ENCODE data around the gene EML4.
A peak's percentile ranks its signal among the peaks of the same experiment; 100 is the strongest.
"Not testable (repeated sequence)": the region's sequence is repeated elsewhere in the genome, so short reads cannot be mapped to it uniquely, and the experiment has no call there.

The EML4 gene

GRCh38 chr2:42169100-42169873, at the start of gene EML4:
TSS of gene EML4 (plus strand) at chr2:42169353. CDS start at chr2:42169612, 259 bp downstream.
- peak; percentile 94 for DNase-seq

GRCh38 chr2:42123426-42123825, 45.7 kb upstream of the EML4 start:
- DNase-seq = no peak

DNA sequence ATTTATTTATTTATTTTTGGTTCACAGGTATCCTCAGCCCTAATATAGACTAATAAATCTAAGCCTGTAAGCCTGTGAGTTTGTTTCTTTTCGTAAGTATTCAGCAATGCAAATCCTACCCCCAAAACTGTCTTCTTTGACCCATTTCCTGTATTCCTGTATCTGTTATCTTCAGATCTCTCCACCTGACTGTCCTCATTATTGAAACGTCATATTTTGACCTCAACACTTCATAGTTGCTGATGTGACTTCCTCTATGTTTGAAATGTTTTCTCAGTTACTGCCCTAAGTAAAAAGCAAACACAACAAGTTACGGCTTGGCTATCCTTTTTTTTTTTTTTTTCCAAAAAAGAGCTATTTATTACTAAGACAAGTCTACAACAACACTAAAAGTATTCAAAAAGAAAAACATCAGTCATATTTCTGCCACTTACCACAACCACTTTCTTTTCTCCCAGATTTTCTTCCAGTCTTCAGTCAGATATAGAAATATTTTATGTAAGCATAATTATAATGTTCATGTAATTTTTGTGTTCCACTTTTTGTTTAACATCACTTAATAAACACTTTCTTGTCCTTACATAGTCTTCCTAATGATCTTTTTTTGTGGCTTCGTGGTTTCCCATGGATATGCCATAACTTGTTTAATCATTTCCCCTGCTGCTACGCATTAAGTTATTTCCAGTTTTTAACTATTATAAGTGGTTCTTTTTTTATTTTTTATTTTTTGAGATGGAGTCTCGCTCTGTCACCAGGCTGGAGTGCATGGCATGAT, 45.0 kb upstream of the EML4 start:
- DNase-seq = no peak

DNA sequence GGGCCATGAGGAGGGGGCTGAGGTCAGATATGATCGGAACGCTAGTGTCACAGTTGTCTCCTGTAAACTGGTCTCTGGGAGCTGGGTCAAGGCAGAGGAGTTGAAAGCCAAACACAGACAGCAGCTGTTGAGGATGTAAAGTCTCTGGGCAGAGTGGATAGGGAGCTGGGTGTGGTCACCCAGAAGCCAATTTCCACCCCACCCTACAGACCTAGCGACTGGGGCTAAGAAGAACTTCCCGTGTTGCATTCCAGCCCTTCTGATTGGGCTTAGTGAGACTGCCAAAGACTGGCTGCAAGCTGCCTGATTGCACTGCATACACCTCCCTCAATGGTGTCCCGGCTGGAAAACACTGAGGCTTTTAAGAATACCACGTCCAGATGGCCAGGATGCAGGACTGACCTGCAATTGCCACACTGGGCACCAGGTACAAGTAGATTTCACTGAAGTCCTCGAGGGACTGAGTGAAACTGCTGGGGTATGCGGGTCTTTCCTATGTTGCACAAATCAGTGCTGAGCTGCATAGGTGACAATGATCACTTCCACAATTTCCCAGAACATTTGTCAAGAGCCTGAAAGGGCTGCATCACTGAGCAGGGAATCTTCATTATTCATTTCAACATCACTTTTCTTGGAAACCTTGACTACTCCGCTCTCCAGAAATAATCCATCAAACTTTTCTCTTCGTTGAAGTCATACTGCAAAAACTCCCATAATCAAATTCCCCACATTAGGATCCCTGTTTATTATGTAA, 43.1 kb upstream of the EML4 start:
- no peak for DNase-seq

DNA sequence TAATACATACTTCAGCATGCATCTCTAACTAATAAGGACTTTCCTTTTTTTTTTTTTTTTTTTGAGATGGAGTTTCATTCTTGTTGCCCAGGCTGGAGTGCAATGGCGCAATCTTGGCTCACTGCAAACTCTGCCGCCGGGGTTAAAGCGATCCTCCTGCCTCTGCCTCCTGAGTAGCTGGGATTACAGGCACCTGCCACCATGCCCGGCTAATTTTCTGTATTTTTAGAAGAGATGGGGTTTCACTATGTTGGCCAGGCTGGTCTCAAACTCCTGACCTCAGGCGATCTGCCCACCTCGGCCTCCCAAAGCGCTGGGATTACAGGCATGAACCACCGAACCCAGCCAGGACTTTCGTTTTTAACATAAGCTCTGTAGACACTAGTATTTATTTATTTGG, 42.3 kb upstream of the EML4 start:
- not testable (repeated sequence) for DNase-seq

GRCh38 chr2:42127425-42128424, 41.4 kb upstream of the EML4 start:
- DNase-seq = no peak

GRCh38 chr2:42128721-42129486, 40.2 kb upstream of the EML4 start:
- DNase-seq = no peak

GRCh38 chr2:42129487-42129852, 39.7 kb upstream of the EML4 start:
- DNase-seq = no peak

- DNase-seq = no peak
Observed at GRCh38 chr2:42129947-42130346, 39.2 kb upstream of the EML4 start.

GRCh38 chr2:42130858-42131257, 38.3 kb upstream of the EML4 start:
- DNase-seq = not testable (repeated sequence)

DNA sequence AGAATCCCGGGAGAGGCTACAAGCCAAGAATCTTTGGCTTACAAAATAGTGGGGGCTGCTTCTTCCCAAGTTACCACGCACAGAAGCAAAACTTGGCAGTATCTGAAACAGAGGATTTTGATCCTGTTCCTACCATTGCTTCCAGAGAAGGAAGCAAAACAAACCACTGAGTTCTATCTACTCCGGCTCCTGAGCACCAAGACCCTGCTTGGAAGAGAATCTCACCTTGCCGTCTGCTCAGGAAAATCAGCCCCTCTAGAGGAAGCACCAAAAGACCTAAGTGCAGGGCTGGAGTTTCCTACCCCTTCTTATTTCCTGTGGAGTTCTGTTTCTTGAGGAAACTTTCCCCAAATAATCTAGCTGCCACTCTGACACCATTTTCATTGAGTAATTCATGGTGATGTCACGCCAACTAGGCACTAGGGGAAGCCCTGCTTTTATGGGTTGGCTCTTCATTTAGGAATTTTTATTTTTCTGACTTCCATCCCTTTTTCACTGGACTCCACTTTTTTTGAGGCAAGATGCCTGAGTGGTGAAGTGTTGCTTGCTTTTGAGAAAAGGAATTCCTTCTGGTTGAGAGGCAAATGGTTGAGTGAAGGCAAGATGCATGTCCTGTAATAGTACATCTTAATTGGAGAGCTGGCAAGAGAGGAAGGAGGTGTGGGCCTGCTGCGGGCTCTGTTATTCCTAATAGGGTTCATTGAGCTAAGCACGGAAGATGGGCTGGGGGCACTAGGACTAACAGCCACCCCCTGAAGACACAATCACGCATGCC, 36.8 kb upstream of the EML4 start:
- no peak for DNase-seq

- peak; percentile 91 for DNase-seq
Observed at GRCh38 chr2:42132966-42133641, 36.0 kb upstream of the EML4 start.

DNA sequence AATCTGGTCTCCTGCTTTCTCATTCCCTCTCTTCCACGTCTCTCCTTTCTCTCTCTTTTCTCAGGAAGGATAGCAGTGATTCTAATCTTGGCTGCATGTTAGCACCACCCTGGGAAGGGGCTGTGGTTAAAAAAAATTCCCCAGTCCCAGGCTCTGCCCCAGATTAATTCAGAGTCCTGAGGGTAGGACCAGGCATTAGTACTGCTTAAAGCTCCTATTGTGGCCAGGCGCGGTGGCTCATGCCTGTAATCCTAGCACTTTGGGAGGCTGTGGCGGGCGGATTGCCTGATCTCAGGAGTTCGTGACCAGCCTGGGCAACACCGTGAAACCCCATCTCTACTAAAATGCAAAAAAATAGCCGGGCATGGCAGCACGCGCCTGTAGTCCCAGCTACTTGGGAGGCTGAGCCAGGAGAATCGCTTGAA, 35.4 kb upstream of the EML4 start:
- peak; percentile 30 for DNase-seq

DNA sequence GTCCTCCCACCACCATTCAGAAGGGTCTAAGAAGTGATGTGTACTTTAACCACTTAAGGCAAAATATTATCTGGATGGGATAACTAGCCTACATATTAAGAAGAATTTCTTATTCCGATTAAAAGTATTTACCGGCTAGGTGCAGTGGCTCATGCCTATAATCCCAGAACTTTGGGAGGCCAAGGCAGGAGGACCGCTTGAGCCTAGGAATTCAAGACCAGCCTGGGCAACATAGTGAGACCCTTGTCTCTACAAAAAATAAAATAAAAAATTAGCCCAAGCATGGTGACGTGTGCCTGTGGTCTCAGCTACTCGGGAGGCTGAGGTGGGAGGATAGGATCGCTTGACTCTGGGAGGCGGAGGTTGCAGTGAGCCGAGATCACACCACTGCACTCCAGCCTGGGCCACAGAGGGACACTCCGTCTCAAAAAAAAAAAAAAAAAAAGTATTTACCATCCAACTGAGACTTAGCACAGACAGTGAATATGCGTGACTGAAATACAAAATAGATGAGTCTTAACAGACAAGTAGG, 34.7 kb upstream of the EML4 start:
- not testable (repeated sequence) for DNase-seq

DNA sequence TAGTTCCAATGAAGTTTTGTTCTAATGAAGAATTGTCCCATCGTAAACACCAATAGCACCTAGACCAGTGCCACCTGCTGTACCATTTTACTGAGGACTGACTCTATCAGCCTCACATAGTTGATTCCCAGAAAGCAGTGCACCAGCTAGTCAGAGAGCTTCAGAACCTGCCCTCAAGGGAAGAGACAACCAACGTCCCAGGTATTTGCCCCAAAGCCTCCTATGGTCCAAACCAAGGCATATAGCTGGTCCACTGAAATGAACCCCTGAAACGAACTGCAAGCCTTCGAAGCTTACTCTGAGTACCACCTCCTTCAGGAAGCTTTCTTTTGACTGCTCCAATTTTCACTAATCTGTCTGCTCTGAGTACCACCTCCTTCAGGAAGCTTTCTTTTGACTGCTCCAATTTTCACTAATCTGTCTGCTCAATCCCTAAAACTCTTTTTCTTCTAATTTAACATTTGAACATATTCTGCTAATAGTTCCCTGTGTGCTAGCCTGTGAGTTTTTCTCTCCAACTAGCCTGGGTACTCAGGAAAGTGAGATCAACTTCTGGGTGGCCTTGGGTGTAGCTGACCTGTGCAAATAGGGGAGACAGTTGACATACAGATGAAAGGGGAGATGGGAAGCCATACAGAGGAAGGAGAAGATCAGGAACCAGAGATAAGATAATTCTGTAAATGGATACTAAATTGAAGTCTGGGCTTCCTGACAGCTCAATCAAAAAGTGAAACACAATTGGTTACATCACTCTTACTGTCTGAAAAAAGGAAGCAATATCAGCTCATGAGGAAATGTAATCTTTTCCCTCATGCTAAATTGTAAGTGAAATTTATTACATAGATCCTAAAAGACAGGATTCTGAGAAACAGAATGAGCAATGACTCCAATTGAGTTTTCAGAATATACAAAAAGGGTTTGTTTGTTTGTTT, 33.5 kb upstream of the EML4 start:
- no peak for DNase-seq

- DNase-seq = no peak
Observed at GRCh38 chr2:42136782-42137124, 32.4 kb upstream of the EML4 start.

DNA sequence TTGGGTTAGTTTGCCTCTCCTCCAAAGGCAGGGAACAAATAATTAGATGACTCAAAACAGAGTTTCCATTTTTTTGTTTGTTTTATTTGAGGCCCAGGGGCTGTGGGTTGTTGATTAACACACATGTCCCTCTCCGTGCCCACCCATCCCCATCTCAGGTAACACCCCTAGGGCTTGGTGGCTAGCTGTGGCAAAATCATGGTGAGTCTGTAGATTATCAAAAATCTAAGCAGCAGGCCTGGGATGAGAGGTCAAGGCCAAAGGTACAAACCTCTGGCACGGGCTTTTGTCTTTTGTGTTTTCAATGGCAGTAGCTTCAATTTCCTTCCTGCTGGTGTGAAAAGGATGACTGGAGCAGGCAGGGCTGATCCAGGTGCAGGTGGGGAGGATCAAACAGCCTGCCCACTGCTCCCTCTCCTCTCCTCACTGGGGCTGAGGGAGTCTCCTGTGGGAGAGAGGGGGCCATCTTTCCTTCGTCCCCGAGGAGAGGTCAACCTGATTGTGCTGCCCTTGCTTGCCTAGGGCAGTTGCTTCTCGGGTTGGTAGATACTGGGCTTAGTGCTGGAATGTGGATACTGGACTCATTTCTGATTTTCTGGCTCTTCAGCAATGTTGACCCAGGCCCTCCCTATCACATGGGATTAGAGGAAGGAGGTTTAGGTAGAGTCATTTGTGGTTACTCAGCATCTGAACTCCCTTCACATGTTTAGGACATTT, 31.9 kb upstream of the EML4 start:
- no peak for DNase-seq
